Neural cell (in vitro differentiated cells): ENCODE data around the gene RAX. TPM values are rescaled to one million over a fixed set of nuclear protein-coding genes. Genes with fewer than 3 reads are reported as not detected.

Experiments
- H2AFZ ChIP-seq: fragments of 200-600, 300-800 bp; sonication (generic), shearing (Covaris generic); 2 replicates; pipeline ENCODE4 v1.6.0; 2014; ENCODE audit warnings: low read depth, mild to moderate bottlenecking, antibody characterized with exemption, low read length, moderate library complexity
- H3F3A ChIP-seq: fragments of 200-600 bp; shearing (Covaris generic); 2 replicates; pipeline ENCODE4 v1.6.1; 2016; ENCODE audit warnings: mild to moderate bottlenecking, moderate library complexity, mixed read lengths, antibody characterized with exemption, low read length; ENCODE audit not compliant: insufficient read depth, poor library complexity, severe bottlenecking
- H3K27ac ChIP-seq: fragments of 200-600, 300-800 bp; sonication (generic), shearing (Covaris generic); 2 replicates; pipeline ENCODE4 v1.5.1; 2014; ENCODE audit warnings: mild to moderate bottlenecking, low read length, moderate library complexity
- H3K27me3 ChIP-seq: fragments of 300-800, 200-600 bp; sonication (generic), shearing (Covaris generic); 2 replicates; pipeline ENCODE4 v1.6.0; 2014; ENCODE audit warnings: mild to moderate bottlenecking, low read depth, low read length, moderate library complexity; ENCODE audit not compliant: insufficient read depth
- H3K36me3 ChIP-seq: fragments of 300-800, 200-600 bp; sonication (generic), shearing (Covaris generic); 2 replicates; pipeline ENCODE4 v1.5.1; 2014; ENCODE audit warnings: mild to moderate bottlenecking, antibody characterized with exemption, low read length, moderate library complexity; ENCODE audit not compliant: insufficient read depth
- H3K4me2 ChIP-seq: fragments of 300-800, 200-600 bp; sonication (generic), shearing (Covaris generic); 2 replicates; pipeline ENCODE4 v1.6.0; 2014; ENCODE audit warnings: mild to moderate bottlenecking, low read length
- H3K4me3 ChIP-seq: fragments of 300-800, 200-600 bp; sonication (generic), shearing (Covaris generic); 2 replicates; pipeline ENCODE4 v1.5.1; 2014; ENCODE audit warnings: mild to moderate bottlenecking, low read length, moderate library complexity
- H3K79me2 ChIP-seq: fragments of 200-600 bp; shearing (Covaris generic); replicated peaks from 2 replicates; pipeline ENCODE4 v1.6.0; 2014; ENCODE audit warnings: mild to moderate bottlenecking, low read length, moderate library complexity; ENCODE audit not compliant: insufficient read depth
- H3K9ac ChIP-seq: fragments of 300-800, 200-600 bp; sonication (generic), shearing (Covaris generic); 2 replicates; pipeline ENCODE4 v1.6.1; 2016; ENCODE audit warnings: mild to moderate bottlenecking, low read length, mixed read lengths
- H3K9me2 ChIP-seq: fragments of 200-600 bp; shearing (Covaris generic); 2 replicates; pipeline ENCODE4 v1.6.1; 2016; ENCODE audit warnings: mild to moderate bottlenecking, low read length, mixed read lengths; ENCODE audit not compliant: insufficient read depth
- H3K9me3 ChIP-seq: fragments of 200-600, 300-800 bp; sonication (generic), shearing (Covaris generic); 2 replicates; pipeline ENCODE4 v1.6.1; 2016; ENCODE audit warnings: mild to moderate bottlenecking, mixed run types, low read length, moderate library complexity, mixed read lengths
- H4K20me1 ChIP-seq: fragments of 200-600 bp; shearing (Covaris generic); 2 replicates; pipeline ENCODE4 v1.6.1; 2016; ENCODE audit warnings: mild to moderate bottlenecking, mixed run types; ENCODE audit not compliant: insufficient read depth
- CTCF ChIP-seq: fragments of 450-650 bp; IDR thresholded peaks from 2 replicates; pipeline ENCODE4 v1.5.1; 2014; ENCODE audit warnings: antibody characterized with exemption, mild to moderate bottlenecking, moderate library complexity; ENCODE audit not compliant: poor library complexity, severe bottlenecking
- EP300 ChIP-seq: fragments of 450-650 bp; conservative IDR thresholded peaks from 2 replicates; pipeline ENCODE4 v1.6.1; 2014; ENCODE audit warnings: antibody characterized with exemption, mild to moderate bottlenecking, moderate library complexity; ENCODE audit not compliant: poor library complexity, severe bottlenecking
- EZH2 ChIP-seq: fragments of 200-600, 300-800 bp; shearing (Covaris generic), sonication (generic); IDR thresholded peaks from 2 replicates; pipeline ENCODE4 v1.6.1; 2014; ENCODE audit warnings: antibody characterized with exemption, low read length, borderline replicate concordance, mild to moderate bottlenecking; ENCODE audit not compliant: insufficient read depth, poor library complexity, severe bottlenecking
- MXI1 ChIP-seq: fragments of 450-650 bp; conservative IDR thresholded peaks from 2 replicates; pipeline ENCODE4 v1.6.1; 2014; ENCODE audit warnings: antibody characterized with exemption, mild to moderate bottlenecking; ENCODE audit not compliant: poor library complexity, severe bottlenecking
- POLR2AphosphoS5 ChIP-seq: IDR thresholded peaks from 2 replicates; pipeline ENCODE4 v1.6.1; 2012
- RAD21 ChIP-seq: fragments of 450-650 bp; conservative IDR thresholded peaks from 2 replicates; pipeline ENCODE4 v1.6.1; 2014; ENCODE audit warnings: antibody characterized with exemption, mild to moderate bottlenecking, moderate library complexity
- REST ChIP-seq: IDR thresholded peaks from 2 replicates; pipeline ENCODE4 v1.6.1; 2012; ENCODE audit warnings: borderline replicate concordance
- SMC3 ChIP-seq: fragments of 450-650 bp; conservative IDR thresholded peaks from 2 replicates; pipeline ENCODE4 v1.6.1; 2014; ENCODE audit warnings: antibody characterized with exemption, mild to moderate bottlenecking, moderate library complexity; ENCODE audit not compliant: poor library complexity
- TAF1 ChIP-seq: IDR thresholded peaks from 2 replicates; pipeline ENCODE4 v1.6.1; 2012; ENCODE audit warnings: low read depth
- polyA plus RNA-seq: library from polyadenylated mRNA; depleted of rRNA; stranded (reverse); fragments of >200 nt; gene quantifications from 2 replicates; pipeline ENCODE4 v1.2.3, GENCODE V29; 2014

RAX gene
- polyA plus RNA-seq, 1 donor from 2014 or later, result not detected

- no peaks in the 10 kb centered on the region for H3K79me2 ChIP-seq
- H3K9me3 ChIP-seq, result peaks cover 15% of the 10 kb centered on the region
- no peaks in the 10 kb centered on the region for H4K20me1 ChIP-seq
- H3K9ac ChIP-seq, result no peak overlapping the region
- H3K9me2 ChIP-seq, result no peaks in the 10 kb centered on the region
- H3F3A ChIP-seq, result no peaks in the 10 kb centered on the region
- no peak overlapping the region for H3K4me3 ChIP-seq
- TF ChIP-seq RAD21 (no peak), CTCF (no peak), MXI1 (no peak), TAF1 (no peak), POLR2AphosphoS5 (no peak), EZH2 (no peak)
- H3K27ac ChIP-seq, result no peak overlapping the region
- H3K27me3 ChIP-seq, result peaks cover 98% of the 10 kb centered on the region
- H3K4me2 ChIP-seq, result no peak overlapping the region
- H3K36me3 ChIP-seq, result no peaks in the 10 kb centered on the region
- H2AFZ ChIP-seq, result no peak overlapping the region
These were observed 5.6 kb downstream of the RAX start for GRCh38 chr18:59267503-59268126.

GRCh38 chr18:59266886-59267502, 6.3 kb downstream of the RAX start:
- Histone ChIP-seq H3K9me2 (no peaks in the 10 kb centered on the region), H3K79me2 (no peaks in the 10 kb centered on the region), H3K9ac (no peak overlapping the region), H2AFZ (no peak overlapping the region), H3F3A (no peaks in the 10 kb centered on the region), H3K4me3 (no peak overlapping the region), H3K27ac (no peak overlapping the region), H3K36me3 (no peaks in the 10 kb centered on the region), H3K4me2 (no peak overlapping the region), H3K27me3 (peaks cover 92% of the 10 kb centered on the region), H4K20me1 (no peaks in the 10 kb centered on the region), H3K9me3 (peaks cover 15% of the 10 kb centered on the region)
- no peak for TF ChIP-seq EP300
- TF ChIP-seq RAD21, result no peak
- TF ChIP-seq SMC3, result no peak
- no peak for TF ChIP-seq EZH2
- no peak for TF ChIP-seq REST
- TF ChIP-seq TAF1, result no peak
- TF ChIP-seq POLR2AphosphoS5, result no peak
- no peak for TF ChIP-seq CTCF
- TF ChIP-seq MXI1, result no peak
